SJSA1 (cell line): ENCODE results near the gene TFDP3. TPM values are rescaled to one million over a fixed set of nuclear protein-coding genes. Genes with fewer than 3 reads are reported as not detected.

Experiments
- DNase-seq, 2 experiments: peaks; one replicate each; pipeline ENCODE4 v3.0.0-alpha.2; 2015 to 2020; ENCODE audit warnings: low spot score in 2 of 2, low read depth in 1 of 2
- H3K27ac ChIP-seq: fragments of 250-450 bp; sonication (Bioruptor Pico); 2 replicates; pipeline ENCODE4 v1.5.1; 2020; ENCODE audit warnings: mild to moderate bottlenecking, moderate library complexity
- H3K27me3 ChIP-seq: fragments of 250-450 bp; sonication (Bioruptor Pico); replicated peaks from 2 replicates; pipeline ENCODE4 v1.5.1; 2020; ENCODE audit warnings: mild to moderate bottlenecking, moderate library complexity
- H3K36me3 ChIP-seq: fragments of 250-450 bp; sonication (Bioruptor Pico); 2 replicates; pipeline ENCODE4 v1.5.1; 2020; ENCODE audit warnings: mild to moderate bottlenecking
- H3K4me1 ChIP-seq: fragments of 250-450 bp; sonication (Bioruptor Pico); replicated peaks from 2 replicates; pipeline ENCODE4 v1.6.1; 2021; ENCODE audit warnings: mild to moderate bottlenecking
- H3K4me3 ChIP-seq: fragments of 250-450 bp; sonication (Bioruptor Pico); 2 replicates; pipeline ENCODE4 v1.5.1; 2020; ENCODE audit warnings: mild to moderate bottlenecking
- H3K9me3 ChIP-seq: fragments of 250-450 bp; sonication (Bioruptor Pico); replicated peaks from 2 replicates; pipeline ENCODE4 v1.5.1; 2020; ENCODE audit warnings: mild to moderate bottlenecking
- total RNA-seq: library from RNA; depleted of rRNA; stranded (reverse); fragments of >200 nt; shearing (Covaris generic); gene quantifications from 2 replicates; pipeline ENCODE4 v1.2.3, GENCODE V29; 2014; rRNA removed

Gene TFDP3
- total RNA-seq, 1 experiment from 2014 or later: not detected

DNA sequence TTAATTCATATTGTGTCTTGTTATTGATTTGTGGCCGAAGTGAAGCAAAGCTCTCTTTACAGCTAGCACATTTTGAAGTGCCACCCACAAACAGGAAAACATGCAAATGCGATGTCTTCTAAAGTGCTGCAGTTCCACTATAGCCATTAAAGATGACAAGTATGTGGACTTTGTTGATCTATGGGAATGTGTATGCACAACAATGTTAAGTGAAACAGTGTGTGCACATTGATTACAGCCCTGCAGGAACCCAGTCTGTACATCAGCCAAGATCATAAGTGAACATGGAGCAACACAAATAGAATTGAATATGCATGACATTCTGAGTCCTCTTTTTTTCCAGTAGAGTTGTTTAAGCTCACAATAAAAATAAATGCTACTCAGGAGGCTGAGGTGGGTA lies 43.0 kb downstream of the TFDP3 start:
- H3K4me3 ChIP-seq: no peak overlapping the region
- H3K36me3 ChIP-seq: no peaks in the 10 kb centered on the region
- H3K4me1 ChIP-seq: peaks cover 31% of the 10 kb centered on the region
- no peaks in the 10 kb centered on the region for H3K9me3 ChIP-seq
- H3K27me3 ChIP-seq: no peaks in the 10 kb centered on the region
- no peak for DNase-seq
- H3K27ac ChIP-seq: no peak overlapping the region

DNA sequence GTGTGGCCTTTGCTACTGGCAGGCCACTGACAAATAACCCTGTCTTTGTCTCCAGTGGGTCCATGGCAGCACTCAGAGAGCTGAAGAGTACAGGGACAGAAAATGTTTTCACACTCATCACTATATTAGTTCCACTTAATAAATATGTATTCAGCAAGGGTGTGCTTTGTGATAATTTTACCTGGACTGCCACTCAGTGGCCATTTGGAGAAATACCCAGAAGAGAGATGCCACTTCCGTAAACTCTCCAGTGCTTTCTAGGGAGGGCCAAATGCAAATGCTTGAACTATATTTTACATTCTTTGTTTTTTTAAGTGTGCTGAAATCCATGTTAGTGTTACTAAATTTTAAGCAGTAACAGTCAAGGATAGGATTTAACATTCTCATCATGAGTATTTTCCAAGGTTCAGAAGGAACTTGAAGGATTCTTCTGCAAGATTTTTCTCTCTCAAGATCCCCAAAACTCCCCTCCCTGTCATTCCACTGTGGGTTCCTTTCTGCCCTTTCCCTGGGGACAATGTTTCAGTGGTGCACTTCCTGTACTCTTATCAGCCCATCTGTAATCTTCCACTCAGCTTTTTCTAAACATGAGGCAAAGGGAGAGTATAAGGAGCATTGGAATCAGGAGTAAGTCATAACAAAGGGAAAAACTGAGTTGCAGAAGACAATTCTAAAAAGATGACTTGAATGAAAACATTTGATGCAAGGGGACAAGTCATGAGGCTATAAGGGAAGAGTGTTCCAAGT lies 46.0 kb downstream of the TFDP3 start:
- H3K4me3 ChIP-seq: no peak overlapping the region
- H3K27ac ChIP-seq: no peak overlapping the region
- no peaks in the 10 kb centered on the region for H3K9me3 ChIP-seq
- DNase-seq: peak in 1 of 2 experiments; percentile 22
- no peaks in the 10 kb centered on the region for H3K36me3 ChIP-seq
- no peaks in the 10 kb centered on the region for H3K27me3 ChIP-seq
- H3K4me1 ChIP-seq: peaks cover 31% of the 10 kb centered on the region

Other genes starting within 250 kb of the TFDP3 start
- not detected in 2 replicates for gene USP26, start 121.2 kb downstream of the TFDP3 start, total RNA-seq
- 22.3 and 25.8 TPM in 2 replicates for gene GPC4, start 197.1 kb upstream of the TFDP3 start, total RNA-seq